Nephron (organoid): ENCODE measurements around the gene PCBP3.

Experiments used
- H3K27ac Mint-ChIP-seq, 3 experiments: 2 replicates each; pipeline ENCODE4 v1.8.0; 2020; ENCODE audit warnings: mixed read lengths in 3 of 3, mild to moderate bottlenecking in 2 of 3, moderate library complexity in 1 of 3
- H3K27me3 Mint-ChIP-seq: 2 replicates; pipeline ENCODE4 v1.8.0; 2021; ENCODE audit warnings: low read depth, mild to moderate bottlenecking, moderate library complexity, mixed read lengths
- H3K36me3 Mint-ChIP-seq: 2 replicates; pipeline ENCODE4 v1.8.0; 2020; ENCODE audit warnings: low read depth, mixed read lengths
- H3K4me1 Mint-ChIP-seq: 2 replicates; pipeline ENCODE4 v1.8.0; 2020; ENCODE audit warnings: mixed read lengths
- H3K4me3 Mint-ChIP-seq, 3 experiments: 2 replicates each; pipeline ENCODE4 v1.8.0; 2020; ENCODE audit warnings: mild to moderate bottlenecking in 3 of 3, mixed read lengths in 3 of 3, moderate library complexity in 2 of 3
- H3K9me3 Mint-ChIP-seq: 2 replicates; pipeline ENCODE4 v1.8.0; 2020; ENCODE audit warnings: mixed read lengths
- CTCF ChIP-seq, 3 experiments: fragments of 200-600 bp; sonication (generic); IDR thresholded peaks; one replicate each; pipeline ENCODE4 v1.5.0; 2021; ENCODE audit warnings: antibody characterized with exemption in 3 of 3; ENCODE audit not compliant: unreplicated experiment in 3 of 3

Gene PCBP3

GRCh38 chr21:45919593-45919992, 276.1 kb downstream of the PCBP3 start:
- H3K4me1 Mint-ChIP-seq = peaks cover 6% of the 10 kb centered on the region
- no peak overlapping the region for H3K27ac Mint-ChIP-seq
- no peak for TF ChIP-seq CTCF (IDR thresholded peaks at IDR 0.05; ENCODE audit: unreplicated experiment in 3 of 3)
- no peaks in the 10 kb centered on the region for H3K36me3 Mint-ChIP-seq
- H3K27me3 Mint-ChIP-seq = peaks cover 13% of the 10 kb centered on the region
- H3K4me3 Mint-ChIP-seq = no peak overlapping the region
- no peaks in the 10 kb centered on the region for H3K9me3 Mint-ChIP-seq

DNA sequence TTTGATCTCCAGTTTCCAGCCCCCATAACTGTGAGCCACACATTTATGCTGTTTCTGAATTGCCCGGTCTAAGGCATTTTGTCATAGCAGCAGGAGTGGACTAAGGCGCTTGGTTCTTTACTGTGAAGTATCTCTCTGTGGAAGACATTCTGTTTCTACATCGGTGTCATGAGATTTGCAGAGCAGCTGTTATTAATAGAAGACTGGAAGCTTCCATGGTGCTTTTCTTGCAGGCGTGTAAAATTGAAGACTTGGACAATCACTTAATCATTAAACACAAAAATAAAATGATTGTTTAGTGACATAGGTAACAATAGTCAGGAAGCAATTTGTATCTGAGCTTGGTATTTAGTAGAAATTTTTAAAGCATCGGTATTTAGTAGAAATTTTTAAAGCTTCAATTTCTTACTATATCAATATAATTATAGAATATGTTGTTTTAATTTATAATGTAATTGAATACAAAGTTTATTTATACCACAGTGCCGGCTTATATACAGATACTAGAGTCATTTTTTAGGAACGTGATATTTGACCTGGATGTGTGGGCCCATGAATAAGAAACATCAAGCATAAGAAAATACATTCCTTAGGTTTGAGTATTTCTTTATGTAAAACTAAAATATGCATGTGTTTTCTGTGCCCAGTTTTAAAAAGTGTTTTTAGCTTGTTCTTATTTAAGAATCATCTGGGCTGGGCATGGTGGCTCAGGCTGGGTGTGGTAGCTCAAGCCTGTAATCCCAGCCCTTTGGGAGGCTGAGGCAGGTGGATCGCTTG, 277.5 kb downstream of the PCBP3 start:
- Mint-ChIP-seq H3K27me3 (peaks cover 9% of the 10 kb centered on the region), H3K9me3 (no peaks in the 10 kb centered on the region), H3K4me1 (peaks cover 6% of the 10 kb centered on the region), H3K4me3 (no peak overlapping the region), H3K27ac (no peak overlapping the region), H3K36me3 (no peaks in the 10 kb centered on the region)
- no peak for TF ChIP-seq CTCF (IDR thresholded peaks at IDR 0.05; ENCODE audit: unreplicated experiment in 3 of 3)

GRCh38 chr21:45921917-45922316, 278.4 kb downstream of the PCBP3 start:
- TF ChIP-seq CTCF (IDR thresholded peaks at IDR 0.05; ENCODE audit: unreplicated experiment in 3 of 3) = no peak
- H3K9me3 Mint-ChIP-seq = no peaks in the 10 kb centered on the region
- no peak overlapping the region for H3K4me3 Mint-ChIP-seq
- H3K27ac Mint-ChIP-seq = no peak overlapping the region
- H3K27me3 Mint-ChIP-seq = peaks cover 15% of the 10 kb centered on the region
- peaks cover 5% of the 10 kb centered on the region for H3K4me1 Mint-ChIP-seq
- H3K36me3 Mint-ChIP-seq = no peaks in the 10 kb centered on the region

DNA sequence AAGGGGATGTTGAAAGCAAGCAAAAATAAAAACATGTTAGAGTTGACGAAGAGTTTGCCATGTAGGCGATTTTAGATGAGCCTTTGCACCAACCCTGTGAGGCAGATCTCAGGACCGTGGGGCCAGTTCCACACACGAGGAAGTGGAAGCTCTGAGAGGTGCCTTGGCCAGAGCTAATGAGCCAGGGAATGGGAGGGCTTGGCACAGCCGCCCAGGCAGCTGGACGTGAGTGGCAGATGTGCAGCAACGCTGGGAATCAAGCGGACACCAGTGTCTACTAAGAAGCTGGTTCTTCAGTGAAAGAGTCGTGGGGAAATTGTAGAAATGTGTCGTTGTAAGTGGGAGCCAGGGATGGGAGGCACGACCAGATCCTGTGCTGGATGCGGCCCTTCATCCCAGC, 279.1 kb downstream of the PCBP3 start:
- Mint-ChIP-seq H3K9me3 (no peaks in the 10 kb centered on the region), H3K4me1 (no peaks in the 10 kb centered on the region), H3K4me3 (no peak overlapping the region), H3K36me3 (no peaks in the 10 kb centered on the region), H3K27me3 (peaks cover 15% of the 10 kb centered on the region), H3K27ac (peak overlapping the region in 1 of 3 experiments; percentile 37)
- TF ChIP-seq CTCF (IDR thresholded peaks at IDR 0.05; ENCODE audit: unreplicated experiment in 3 of 3) = no peak

DNA sequence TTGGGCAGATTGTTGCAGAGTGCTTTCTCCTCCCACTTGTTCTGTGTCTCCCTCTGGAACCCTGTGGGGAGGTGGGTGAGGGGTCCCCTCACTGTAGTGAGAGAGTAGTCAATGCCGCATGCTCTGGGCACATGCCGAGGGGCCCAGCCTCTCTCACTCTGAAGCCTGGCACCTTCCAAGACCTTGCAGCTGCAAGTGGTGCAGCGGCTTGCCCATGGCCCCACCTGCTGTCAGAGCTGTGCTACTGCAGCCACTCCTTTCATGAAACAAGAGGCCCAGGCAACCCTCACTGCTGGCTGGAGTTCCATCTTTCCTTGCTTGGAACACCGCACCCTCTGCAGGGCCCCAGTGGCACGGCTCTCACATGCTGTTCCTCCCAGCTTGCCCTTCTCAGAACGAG, 279.6 kb downstream of the PCBP3 start:
- Mint-ChIP-seq H3K27ac (no peak overlapping the region), H3K36me3 (no peaks in the 10 kb centered on the region), H3K27me3 (peaks cover 15% of the 10 kb centered on the region), H3K4me3 (no peak overlapping the region), H3K9me3 (no peaks in the 10 kb centered on the region), H3K4me1 (no peaks in the 10 kb centered on the region)
- peak; percentile 91 to 97 (median 96) for TF ChIP-seq CTCF (IDR thresholded peaks at IDR 0.05; ENCODE audit: unreplicated experiment in 3 of 3)

DNA sequence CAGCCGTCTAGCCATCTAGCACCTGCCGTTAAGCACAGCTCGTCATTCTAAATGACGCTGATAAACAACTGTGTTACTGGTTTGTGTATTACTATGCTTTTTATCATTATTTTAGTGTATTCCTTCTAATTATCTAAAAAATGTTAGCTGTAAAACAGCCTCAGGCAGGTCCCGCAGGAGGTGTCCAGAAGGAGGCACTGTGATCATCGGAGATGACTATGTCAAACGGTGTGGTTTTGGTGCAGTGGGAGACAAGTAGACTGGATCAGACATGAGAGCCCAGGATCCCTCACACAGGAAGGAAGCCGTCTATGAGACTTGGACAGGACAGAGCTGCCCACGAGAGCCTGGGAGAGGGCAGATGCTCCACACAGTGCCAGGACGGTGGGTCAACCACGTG, 282.8 kb downstream of the PCBP3 start:
- no peak overlapping the region for H3K4me3 Mint-ChIP-seq
- H3K9me3 Mint-ChIP-seq = no peaks in the 10 kb centered on the region
- H3K27ac Mint-ChIP-seq = no peak overlapping the region
- H3K4me1 Mint-ChIP-seq = no peaks in the 10 kb centered on the region
- no peak for TF ChIP-seq CTCF (IDR thresholded peaks at IDR 0.05; ENCODE audit: unreplicated experiment in 3 of 3)
- no peaks in the 10 kb centered on the region for H3K36me3 Mint-ChIP-seq
- peaks cover 9% of the 10 kb centered on the region for H3K27me3 Mint-ChIP-seq
